GM12878 (cell line): ENCODE data around the gene TEX22. TPM values are rescaled to one million over a fixed set of nuclear protein-coding genes. Genes with fewer than 3 reads are reported as not detected.

Experiments
- ATAC-seq: fragments of 200-7000 bp; cut with Tn5 transposase; 3 replicates; pipeline ENCODE4 v1.9.1; 2020; ENCODE audit warnings: mild to moderate bottlenecking, moderate library complexity
- BruUV-seq: library from RNA; stranded (reverse); fragments of 400-500 nt; replicated peaks from 2 replicates; lab custom pipeline; 2021; lab: Mats Ljungman, UMichigan
- CTCF ChIA-PET: fragments of 300-600 bp; sonication (Branson Sonifier 250); formaldehyde crosslinking; extraction: SDS; loops from one replicate; lab custom pipeline; 2021; ENCODE audit warnings: inconsistent platforms; lab: Yijun Ruan, JAX
- POLR2A ChIA-PET: fragments of 350-600 bp; formaldehyde crosslinking; extraction: SDS; loops from one replicate; lab custom pipeline; 2021; ENCODE audit warnings: inconsistent platforms; lab: Charles Lee
- RAD21 ChIA-PET: fragments of 300-600 bp; sonication (Branson Sonifier 250); formaldehyde crosslinking; loops from one replicate; lab custom pipeline; 2023; ENCODE audit warnings: antibody characterized with exemption; ENCODE audit not compliant: unreplicated experiment; lab: Charles Lee
- SMC1A ChIA-PET: fragments of 300-600 bp; sonication (Branson Sonifier 250); formaldehyde crosslinking; loops from one replicate; lab custom pipeline; 2023; ENCODE audit not compliant: unreplicated experiment, uncharacterized antibody; lab: Charles Lee
- DNase-seq: peaks from one replicate; pipeline ENCODE4 v3.0.0-alpha.2; 2011; ENCODE audit warnings: low read depth, low spot score
- FAIRE-seq: peaks from 3 replicates; lab custom pipeline; 2011; peaks lifted over from hg19 to GRCh38; lab: Jason Lieb, UNC
- H2AFZ ChIP-seq: 2 replicates; pipeline ENCODE4 v1.6.0; 2011; ENCODE audit warnings: low read depth, low read length, control low read depth; ENCODE audit not compliant: control insufficient read depth
- H3K27ac ChIP-seq: 2 replicates; pipeline ENCODE4 v1.5.1; 2011; ENCODE audit warnings: control low read depth; ENCODE audit not compliant: control insufficient read depth, insufficient read depth
- H3K27me3 ChIP-seq, 2 experiments: replicated peaks in 1 of 2; 2 replicates each; pipeline versions ENCODE4 v1.6.0 to v1.6.1; 2011; ENCODE audit warnings: low read length in 1 of 2; ENCODE audit not compliant: control insufficient read depth in 2 of 2, insufficient read depth in 2 of 2
- H3K36me3 ChIP-seq, 2 experiments: 2 replicates each; pipeline ENCODE4 v1.5.1; 2011; ENCODE audit warnings: low read length in 1 of 2; ENCODE audit not compliant: control insufficient read depth in 2 of 2, insufficient read depth in 2 of 2
- H3K4me1 ChIP-seq: 2 replicates; pipeline ENCODE4 v1.6.1; 2011; ENCODE audit warnings: mild to moderate bottlenecking, low read length, moderate library complexity, mixed read lengths; ENCODE audit not compliant: control insufficient read depth, insufficient read depth
- H3K4me2 ChIP-seq: 2 replicates; pipeline ENCODE4 v1.6.0; 2011; ENCODE audit warnings: control low read depth; ENCODE audit not compliant: control insufficient read depth, insufficient read depth
- H3K4me3 ChIP-seq: fragments of 200-600 bp; sonication (generic); 2 replicates; pipeline ENCODE4 v1.5.1; 2016
- H3K79me2 ChIP-seq: 2 replicates; pipeline ENCODE4 v1.6.0; 2011; ENCODE audit warnings: low read length; ENCODE audit not compliant: control insufficient read depth, insufficient read depth
- H3K9ac ChIP-seq: 2 replicates; pipeline ENCODE4 v1.8.0; 2011; ENCODE audit warnings: low read length, control low read depth, mixed read lengths; ENCODE audit not compliant: control insufficient read depth, insufficient read depth
- H3K9me3 ChIP-seq: replicated peaks from 3 replicates; pipeline ENCODE4 v1.5.1; 2011; ENCODE audit warnings: mild to moderate bottlenecking, low read length; ENCODE audit not compliant: control insufficient read depth, insufficient read depth
- H4K20me1 ChIP-seq: 2 replicates; pipeline ENCODE4 v1.6.0; 2011; ENCODE audit not compliant: control insufficient read depth, insufficient read depth
- BHLHE40 ChIP-seq, 2 experiments: fragments of 450-650 bp in 1 of 2; IDR thresholded peaks; 2 replicates each; pipeline ENCODE4 v1.6.1; 2011 to 2017; ENCODE audit warnings: low read depth in 2 of 2, borderline replicate concordance in 1 of 2, improper control_type of control experiment in 1 of 2, low read length in 1 of 2, mild to moderate bottlenecking in 1 of 2
- BRCA1 ChIP-seq: IDR thresholded peaks from 2 replicates; pipeline ENCODE4 v1.6.1; 2011; ENCODE audit warnings: low read depth, low read length, improper control_type of control experiment
- CEBPB ChIP-seq, 2 experiments: fragments of 150-350 bp in 1 of 2; IDR thresholded peaks; 2 replicates each; pipeline ENCODE4 v1.6.1; 2012 to 2014; ENCODE audit warnings: low read depth in 2 of 2, low read length in 2 of 2, borderline replicate concordance in 1 of 2, inconsistent platforms in 1 of 2
- CEBPZ ChIP-seq: fragments of 150-350 bp; IDR thresholded peaks from 2 replicates; pipeline ENCODE4 v1.6.1; 2016; ENCODE audit warnings: low read depth, low read length
- CREM ChIP-seq: IDR thresholded peaks from 2 replicates; pipeline ENCODE4 v1.6.1; 2014; ENCODE audit warnings: antibody characterized with exemption, low read depth
- EED ChIP-seq: sonication (generic); IDR thresholded peaks from 2 replicates; pipeline ENCODE4 v1.6.1; 2016; ENCODE audit warnings: antibody characterized with exemption, low read depth
- IRF4 ChIP-seq: IDR thresholded peaks from 2 replicates; pipeline ENCODE4 v1.6.1; 2011; ENCODE audit warnings: low read depth, low read length
- MYC ChIP-seq: IDR thresholded peaks from 2 replicates; pipeline ENCODE4 v1.6.1; 2011; ENCODE audit warnings: mild to moderate bottlenecking, low read length, moderate library complexity, inconsistent platforms; ENCODE audit not compliant: insufficient read depth, insufficient replicate concordance, insufficient read length, severe bottlenecking
- NR2F1 ChIP-seq: fragments of 450-650 bp; conservative IDR thresholded peaks from 2 replicates; pipeline ENCODE4 v1.6.1; 2017; ENCODE audit warnings: mild to moderate bottlenecking
- POLR2AphosphoS5 ChIP-seq: IDR thresholded peaks from 2 replicates; pipeline ENCODE4 v1.6.1; 2011; ENCODE audit warnings: mild to moderate bottlenecking, low read length, inconsistent platforms
- SKIL ChIP-seq: fragments of 450-650 bp; IDR thresholded peaks from 2 replicates; pipeline ENCODE4 v1.6.1; 2017; ENCODE audit warnings: mild to moderate bottlenecking, low read depth, inconsistent platforms; ENCODE audit not compliant: poor library complexity, severe bottlenecking
- TCF7 ChIP-seq: IDR thresholded peaks from 2 replicates; pipeline ENCODE4 v1.6.1; 2014; ENCODE audit warnings: antibody characterized with exemption, borderline replicate concordance
- ZNF384 ChIP-seq: IDR thresholded peaks from 2 replicates; pipeline ENCODE4 v1.6.1; 2012; ENCODE audit warnings: low read depth, mild to moderate bottlenecking, low read length, improper control_type of control experiment, borderline replicate concordance
- ZSCAN29 ChIP-seq: fragments of 450-650 bp; IDR thresholded peaks from 2 replicates; pipeline ENCODE4 v1.6.1; 2017; ENCODE audit warnings: mild to moderate bottlenecking, moderate library complexity
- WGBS: methylation state at CpG from one replicate; pipeline ENCODE4 v1.1.6; 2016; ENCODE audit warnings: low lambda C conversion rate; ENCODE audit not compliant: insufficient replicate concordance, insufficient coverage; ENCODE audit errors: missing lambda C conversion rate; 5-methylcytosine and 5-hydroxymethylcytosine counted together
- in situ Hi-C: fragments of 300-500 bp; cut with MboI; formaldehyde crosslinking; loops from 9 replicates; pipeline ENCODE4 v1.14.3; 2018; ENCODE audit warnings: mixed read lengths
- intact Hi-C: fragments of 100-400 bp; cut with micrococcal nuclease; formaldehyde crosslinking; loops from one replicate; pipeline ENCODE4 v1.14.2; 2022; ENCODE audit not compliant: unreplicated experiment
- polyA plus RNA-seq, 11 experiments: library from polyadenylated mRNA; depleted of rRNA in 4 of 11; unstranded in 6 of 11; stranded (reverse) in 5 of 11; fragments of >200 nt; fragmentation: Nextera tagmentation in 4 of 11; fragmentation: Illumina TruSeq in 1 of 11; extraction: Ambion mirVana in 4 of 11; extraction: Trizol in 1 of 11; gene quantifications; 1 replicate in 1 of 11; 2 replicates in 10 of 11; pipeline versions ENCODE4 v1.2.1 to v1.2.3, GENCODE V29; 2011 to 2016; ENCODE audit warnings: inconsistent platforms in 2 of 11, missing spikeins in 2 of 11, low read depth in 1 of 11
- total RNA-seq, 4 experiments: library from RNA; depleted of rRNA in 3 of 4; stranded (reverse); fragments of >200 nt in 3 of 4; fragmentation: Illumina TruSeq in 1 of 4; extraction: Trizol in 1 of 4; gene quantifications; 2 replicates each; pipeline versions ENCODE4 v1.2.1 to v1.2.3, GENCODE V29; 2013 to 2021
- TF ChIP-seq, protein P1 (sequence below): IDR thresholded peaks from 2 replicates; pipeline ENCODE4 v1.6.1; 2012; ENCODE audit warnings: low read length, inconsistent platforms

The TEX22 gene
- total and polyA plus RNA-seq, 10 of the 15 experiments (the other 5 are each of a cell fraction or from before 2014, with no cell fraction given), result 0.02 to 4.0 (median 0.63) TPM; not detected in 1

- POLR2A ChIA-PET, result no interaction called here
- SMC1A ChIA-PET, result interaction anchor here (0.8 kb wide), 1 partner anchor 52 kb away, joined by 3 read pairs; no protein-coding TSS in a partner anchor
- CTCF ChIA-PET, result no interaction called here
- H3K4me1 ChIP-seq, result no peaks in the 10 kb centered on the region
- no peak overlapping the region for H3K9ac ChIP-seq
- DNase-seq (no peak), ATAC-seq (no peak), FAIRE-seq (no peak)
- no peaks in the 10 kb centered on the region; the same call in 2 of the 3 replicates for H3K9me3 ChIP-seq
- no peak for TF ChIP-seq CEBPB (IDR thresholded peaks at IDR 0.05; ENCODE audit: borderline replicate concordance in 1 of 2, low read depth in 2 of 2, low read length in 2 of 2)
- no peak for TF ChIP-seq SKIL
- no peak for TF ChIP-seq MYC
- no peak for TF ChIP-seq IRF4
- no peak for TF ChIP-seq BHLHE40 (IDR thresholded peaks at IDR 0.05; ENCODE audit: borderline replicate concordance in 1 of 2, low read depth in 2 of 2, low read length in 1 of 2)
- no peak for TF ChIP-seq POLR2AphosphoS5
- TF ChIP-seq ZNF384, result no peak
- TF ChIP-seq TCF7, result no peak
- TF ChIP-seq ZSCAN29, result no peak
- no peak for TF ChIP-seq NR2F1
- TF ChIP-seq CEBPZ, result no peak
- TF ChIP-seq CREM, result no peak
- TF ChIP-seq, protein P1, sequence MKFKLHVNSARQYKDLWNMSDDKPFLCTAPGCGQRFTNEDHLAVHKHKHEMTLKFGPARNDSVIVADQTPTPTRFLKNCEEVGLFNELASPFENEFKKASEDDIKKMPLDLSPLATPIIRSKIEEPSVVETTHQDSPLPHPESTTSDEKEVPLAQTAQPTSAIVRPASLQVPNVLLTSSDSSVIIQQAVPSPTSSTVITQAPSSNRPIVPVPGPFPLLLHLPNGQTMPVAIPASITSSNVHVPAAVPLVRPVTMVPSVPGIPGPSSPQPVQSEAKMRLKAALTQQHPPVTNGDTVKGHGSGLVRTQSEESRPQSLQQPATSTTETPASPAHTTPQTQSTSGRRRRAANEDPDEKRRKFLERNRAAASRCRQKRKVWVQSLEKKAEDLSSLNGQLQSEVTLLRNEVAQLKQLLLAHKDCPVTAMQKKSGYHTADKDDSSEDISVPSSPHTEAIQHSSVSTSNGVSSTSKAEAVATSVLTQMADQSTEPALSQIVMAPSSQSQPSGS, result no peak
- no peak for TF ChIP-seq BRCA1
- TF ChIP-seq EED, result no peak
- H2AFZ ChIP-seq, result no peak overlapping the region
- H3K4me3 ChIP-seq, result no peak overlapping the region
- no peaks in the 10 kb centered on the region for H3K27me3 ChIP-seq
- in situ Hi-C loops (no loop called here), intact Hi-C loops (no loop called here)
- no peaks in the 10 kb centered on the region; the same call in 1 of the 2 replicates for H4K20me1 ChIP-seq
- no peak overlapping the region for H3K4me2 ChIP-seq
- no TSS peak for BruUV-seq
- H3K27ac ChIP-seq, result no peak overlapping the region
- WGBS, result 81% methylated on average over 9 of the region's 9 CpGs
- H3K79me2 ChIP-seq, result peaks cover 33% of the 10 kb centered on the region
- peaks cover 4% of the 10 kb centered on the region in 2 experiments; a peak in 3 of 4 replicates for H3K36me3 ChIP-seq
- RAD21 ChIA-PET, result no interaction called here
Measured at GRCh38 chr14:105427936-105428485, 29.7 kb downstream of the TEX22 start.
